NCI-H82 (cell line): ENCODE data around the gene RDH13.
A peak's percentile ranks its signal among the peaks of the same experiment; 100 is the strongest.
"Not testable (repeated sequence)": the region's sequence is repeated elsewhere in the genome, so short reads cannot be mapped to it uniquely, and the experiment has no call there.

Experiments used
- DNase-seq: peaks from one replicate; lab custom pipeline; 2025; lab: John Stamatoyannopoulos, UW

Gene RDH13

GRCh38 chr19:55077106-55077505 is 14.2 kb upstream of the RDH13 start:
- DNase-seq, result no peak

GRCh38 chr19:55076321-55076720 is 13.4 kb upstream of the RDH13 start:
- no peak for DNase-seq

GRCh38 chr19:55075371-55075998 is 12.5 kb upstream of the RDH13 start, which contains the start of gene EPS8L1:
Gene EPS8L1, plus strand, starts transcription at chr19:55075869. Its CDS starts 576 bp downstream, at chr19:55076445.
- DNase-seq, result no peak

GRCh38 chr19:55071913-55072312 is 9.0 kb upstream of the RDH13 start:
- DNase-seq, result no peak

- DNase-seq, result no peak
Observed at GRCh38 chr19:55071129-55071502, 8.2 kb upstream of the RDH13 start.

GRCh38 chr19:55070466-55071128 is 7.6 kb upstream of the RDH13 start:
- DNase-seq, result no peak

GRCh38 chr19:55069865-55070197 is 6.9 kb upstream of the RDH13 start:
- DNase-seq, result no peak

- peak; percentile 48 for DNase-seq
Observed at GRCh38 chr19:55068950-55069864, 6.3 kb upstream of the RDH13 start.

GRCh38 chr19:55067869-55068268 is 4.9 kb upstream of the RDH13 start:
- no peak for DNase-seq

- no peak for DNase-seq
Observed at GRCh38 chr19:55066107-55066709, 3.3 kb upstream of the RDH13 start.

GRCh38 chr19:55065516-55065915 is 2.6 kb upstream of the RDH13 start:
- not testable (repeated sequence) for DNase-seq

GRCh38 chr19:55063492-55063843 is 520 bp upstream of the RDH13 start:
- DNase-seq, result no peak

GRCh38 chr19:55060287-55060686 is 2.7 kb downstream of the RDH13 start:
- DNase-seq, result not testable (repeated sequence)

GRCh38 chr19:55058781-55059610 is 4.0 kb downstream of the RDH13 start:
- no peak for DNase-seq

GRCh38 chr19:55056827-55057226 is 6.1 kb downstream of the RDH13 start:
- no peak for DNase-seq

GRCh38 chr19:55053735-55054134 is 9.2 kb downstream of the RDH13 start:
- no peak for DNase-seq

- DNase-seq, result no peak
Observed at GRCh38 chr19:55050749-55051532, 12.0 kb downstream of the RDH13 start.

GRCh38 chr19:55048446-55048845 is 14.5 kb downstream of the RDH13 start:
- DNase-seq, result no peak

- no peak for DNase-seq
Observed at GRCh38 chr19:55047951-55048350, 15.0 kb downstream of the RDH13 start.

GRCh38 chr19:55046975-55047622 is 15.8 kb downstream of the RDH13 start:
- no peak for DNase-seq
